AML-193 (cell line): ENCODE data around the gene PCBP2.
A peak's percentile ranks its signal among the peaks of the same experiment; 100 is the strongest.

Experiments used
- DNase-seq, 2 experiments: peaks; one replicate each; lab custom pipeline; 2025; lab: John Stamatoyannopoulos, UW

The PCBP2 gene

GRCh38 chr12:53508534-53509170 lies 56.8 kb downstream of the PCBP2 start:
- peak; percentile 71 to 72 for DNase-seq

DNA sequence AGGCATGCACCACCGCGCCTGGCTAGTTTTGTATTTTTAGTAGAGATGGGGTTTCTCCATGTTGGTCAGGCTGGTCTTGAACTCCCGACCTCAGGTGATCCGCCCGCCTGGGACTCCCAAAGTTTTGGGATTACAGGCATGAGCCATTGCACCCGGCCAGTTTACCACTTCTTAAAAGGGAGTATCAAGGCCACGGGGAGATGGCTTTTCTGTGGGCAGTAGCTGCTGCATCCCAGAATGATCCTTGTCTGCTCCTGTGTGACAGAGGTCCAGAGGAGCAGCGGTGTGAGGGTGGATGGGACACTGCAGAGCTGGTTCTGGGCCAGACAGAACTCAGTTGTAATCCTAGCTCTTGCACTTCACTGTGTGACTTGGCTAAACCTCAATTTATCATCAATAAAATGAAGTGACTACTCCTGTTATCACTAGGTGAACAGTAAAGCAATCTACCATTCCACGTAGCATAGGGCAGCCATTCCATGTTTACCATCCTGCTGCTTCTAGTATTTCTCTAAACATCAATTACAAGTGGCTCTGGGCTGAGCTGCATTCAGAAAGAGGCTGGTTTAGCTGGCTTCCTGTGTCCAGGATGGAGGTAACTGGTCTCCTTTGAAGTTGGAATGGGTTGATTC lies 58.4 kb downstream of the PCBP2 start:
- DNase-seq, result no peak

DNA sequence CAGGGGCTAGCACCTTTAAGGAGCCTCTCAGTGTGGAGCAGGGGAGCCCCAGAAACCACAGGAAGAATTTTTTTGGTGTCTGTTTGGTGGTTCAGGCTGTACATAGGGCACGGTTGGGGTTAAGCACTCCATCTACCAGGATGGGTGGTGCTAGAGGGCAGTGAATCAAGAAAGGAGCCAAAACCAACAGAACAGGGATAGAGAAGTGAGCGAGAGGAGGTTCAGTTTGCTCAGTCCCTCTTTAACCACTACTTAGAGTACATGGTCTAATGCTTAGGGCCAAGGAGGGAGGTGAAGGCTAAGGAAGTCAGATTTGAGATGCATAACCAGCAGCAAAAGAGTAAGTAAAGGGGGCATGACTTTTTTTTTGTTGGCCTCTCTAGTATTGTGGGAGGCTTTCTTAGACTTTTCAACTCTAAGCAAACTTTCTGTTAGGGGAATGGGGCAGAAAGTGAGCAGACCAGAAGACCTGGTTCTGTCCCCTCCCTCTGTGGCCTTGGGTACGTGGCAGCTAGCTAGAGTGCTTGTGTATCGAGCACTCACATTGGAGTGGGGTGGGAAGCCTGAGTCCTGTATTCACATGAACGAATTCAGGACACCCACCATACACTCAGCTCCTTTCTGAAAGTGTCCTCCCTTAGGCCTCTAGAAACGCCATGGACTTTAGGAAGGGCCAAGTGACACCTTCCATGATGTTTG lies 62.0 kb downstream of the PCBP2 start:
- no peak for DNase-seq

DNA sequence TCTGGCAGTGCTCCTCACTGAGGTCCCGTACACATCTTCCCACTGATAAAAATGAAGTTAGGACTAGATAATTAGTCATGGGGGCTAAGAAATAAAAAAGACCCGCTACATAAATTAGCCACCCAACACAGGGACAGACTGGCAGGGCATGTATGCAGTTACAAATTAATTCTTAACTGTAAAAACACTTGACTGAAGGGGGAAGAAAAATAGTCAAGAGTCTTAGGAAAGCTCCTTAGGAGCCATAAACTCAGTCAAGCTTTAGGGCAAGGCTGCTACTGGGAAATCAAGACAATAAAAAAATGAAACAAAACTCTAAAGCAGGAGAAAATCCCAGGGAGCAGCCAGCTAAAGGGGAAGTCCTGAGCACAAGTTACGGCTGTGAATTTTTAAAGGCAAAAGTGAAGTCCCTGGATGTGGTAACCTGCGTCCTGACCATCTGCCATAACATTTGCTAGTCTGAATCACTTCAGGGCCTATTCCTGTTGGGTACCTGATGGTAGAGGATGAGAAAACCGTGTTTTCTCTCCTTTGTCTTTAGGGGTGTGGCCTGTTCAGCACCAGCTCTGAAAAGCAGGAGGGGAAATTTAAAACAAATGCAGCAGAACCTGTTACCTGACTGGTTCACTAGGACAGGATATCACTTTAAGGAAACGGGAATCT lies 62.9 kb downstream of the PCBP2 start:
- no peak for DNase-seq

DNA sequence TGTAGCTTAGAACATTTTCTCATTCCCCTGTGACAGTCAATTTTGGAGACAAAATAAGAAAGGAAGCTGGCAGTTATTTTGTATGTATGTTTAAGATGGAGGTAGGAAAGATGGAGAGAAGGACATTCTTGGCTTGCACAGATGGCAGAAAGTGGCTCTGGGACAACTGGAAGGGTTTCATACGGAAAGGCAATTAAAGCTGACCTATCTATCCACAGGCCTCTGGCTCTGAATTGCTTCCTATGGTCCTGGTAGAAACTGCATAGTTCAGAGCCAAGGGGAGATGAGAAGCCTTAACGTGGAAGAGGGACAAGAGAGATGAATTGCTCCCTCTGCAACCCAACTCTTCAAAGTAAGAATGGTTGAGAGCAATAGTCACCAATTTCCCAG lies 63.4 kb downstream of the PCBP2 start:
- DNase-seq, result no peak

- DNase-seq, result no peak
These were observed 65.0 kb downstream of the PCBP2 start for GRCh38 chr12:53516758-53517455.

- DNase-seq, result no peak
These were observed 66.5 kb downstream of the PCBP2 start for GRCh38 chr12:53518381-53518780.

DNA sequence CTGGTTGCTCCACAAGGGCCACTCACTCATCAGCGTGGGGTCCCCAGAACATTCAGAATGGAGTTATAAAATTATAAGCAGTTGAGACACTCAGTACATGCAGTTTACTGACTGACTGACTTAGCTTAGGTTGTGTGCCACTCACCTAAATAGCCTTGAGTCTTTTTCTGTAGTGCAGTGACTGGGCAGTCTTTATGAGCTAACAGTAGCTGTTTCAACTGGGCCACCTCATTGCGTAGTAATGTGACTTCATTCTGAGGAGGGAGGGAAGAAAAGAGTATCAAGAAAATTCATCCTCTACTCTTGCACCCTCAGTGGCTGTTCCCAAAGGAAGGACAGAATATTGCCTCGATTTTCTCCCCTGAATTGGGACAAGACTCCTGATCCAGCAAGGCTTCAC lies 71.2 kb downstream of the PCBP2 start:
- no peak for DNase-seq

DNA sequence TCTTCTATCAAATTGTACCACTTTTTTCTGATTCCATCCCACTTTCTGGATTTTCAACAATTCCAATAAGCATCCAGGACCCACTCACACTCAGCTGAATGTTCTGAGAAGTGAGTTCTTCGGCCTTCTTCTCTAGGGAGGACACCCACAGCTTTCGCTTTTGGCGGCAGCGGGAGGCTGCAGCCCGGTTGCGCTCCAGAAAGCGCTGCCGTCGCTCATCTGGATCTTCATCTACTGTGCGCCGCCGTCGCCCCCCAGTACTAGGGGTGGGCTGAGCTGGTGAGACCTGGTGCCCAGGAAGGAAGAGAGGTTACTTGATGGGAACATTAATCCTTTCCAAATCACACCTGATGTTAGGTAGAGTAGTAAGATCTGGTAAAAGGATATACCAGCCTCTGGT lies 72.6 kb downstream of the PCBP2 start:
- no peak for DNase-seq

DNA sequence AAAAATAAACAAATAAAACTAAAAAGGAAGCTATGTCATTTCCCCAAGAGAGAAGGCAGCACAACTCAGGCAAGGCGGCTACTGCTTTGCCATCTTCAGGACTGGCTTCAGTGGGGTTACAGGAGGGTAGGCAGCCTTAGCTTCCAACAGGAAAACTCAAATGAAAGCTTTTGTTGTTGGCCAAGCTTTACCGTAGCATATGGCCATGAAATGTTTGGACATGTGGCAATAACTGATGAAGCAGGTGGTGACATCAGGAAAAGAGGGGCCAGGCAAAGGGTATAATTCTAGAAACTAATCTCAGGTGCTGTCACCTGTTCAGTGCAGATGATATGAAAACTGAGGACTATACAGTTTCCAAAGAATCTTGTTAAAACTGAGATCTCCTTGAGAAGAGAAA lies 78.2 kb downstream of the PCBP2 start:
- DNase-seq, result no peak
